ENCODE data around the gene CCDC190.
"Not testable (repeated sequence)": the region's sequence is repeated elsewhere in the genome, so short reads cannot be mapped to it uniquely, and the experiment has no call there.

The CCDC190 gene

GRCh38 chr1:162823771-162824525 is 37.0 kb downstream of the CCDC190 start:
- no peak for DNase-seq

GRCh38 chr1:162823231-162823630 is 37.7 kb downstream of the CCDC190 start:
- DNase-seq, result no peak

GRCh38 chr1:162822391-162823200 is 38.4 kb downstream of the CCDC190 start:
- DNase-seq, result no peak

- not testable (repeated sequence) for DNase-seq
These were observed 42.3 kb downstream of the CCDC190 start for GRCh38 chr1:162818666-162819065.

- not testable (repeated sequence) for DNase-seq
These were observed 42.8 kb downstream of the CCDC190 start for GRCh38 chr1:162818136-162818535.

DNA sequence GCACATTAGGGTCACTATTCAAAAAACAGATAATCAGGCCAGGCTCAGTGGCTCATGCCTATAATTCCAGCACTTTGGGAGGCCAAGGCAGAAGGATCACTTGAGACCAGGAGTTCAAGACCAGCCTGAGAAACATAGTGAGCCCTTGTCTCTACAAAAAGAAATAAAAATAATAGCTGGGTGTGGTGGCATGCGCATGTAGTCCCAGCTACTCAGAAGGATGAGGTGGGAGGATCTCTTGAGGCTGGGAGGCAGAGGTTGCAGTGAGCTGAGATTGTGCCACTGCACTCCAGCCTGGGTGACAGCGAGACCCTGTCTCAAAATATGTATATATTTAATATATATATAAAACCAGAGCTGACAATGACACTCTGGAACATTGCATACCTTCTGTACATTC is 48.6 kb downstream of the CCDC190 start:
- not testable (repeated sequence) for DNase-seq

DNA sequence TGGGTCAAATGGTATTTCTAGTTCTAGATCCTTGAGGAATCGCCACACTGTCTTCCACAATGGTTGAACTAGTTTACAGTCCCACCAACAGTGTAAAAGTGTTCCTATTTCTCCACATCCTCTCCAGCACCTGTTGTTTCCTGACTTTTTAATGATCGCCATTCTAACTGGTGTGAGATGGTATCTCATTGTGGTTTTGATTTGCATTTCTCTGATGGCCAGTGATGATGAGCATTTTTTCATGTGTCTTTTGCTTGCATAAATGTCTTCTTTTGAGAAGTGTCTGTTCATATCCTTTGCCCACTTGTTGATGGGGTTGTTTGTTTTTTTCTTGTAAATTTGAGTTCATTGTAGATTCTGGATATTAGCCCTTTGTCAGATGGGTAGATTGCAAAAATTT is 53.5 kb downstream of the CCDC190 start:
- DNase-seq, result not testable (repeated sequence)

Data from SHP77 treated with DMSO at 0.1 percent for 48 hours (cell line).